Prostate gland (tissue), 2 donors: Measurements from ENCODE around the gene IKZF1.

Experiments
- POLR2A ChIP-seq: fragments of 450-650 bp; IDR thresholded peaks from one replicate; pipeline ENCODE4 v1.6.1; 2016; ENCODE audit warnings: antibody characterized with exemption, mild to moderate bottlenecking
- TF ChIP-seq, protein P1 (sequence below), 4 experiments: fragments of 200-600 bp in 2 of 4; fragments of 450-650 bp in 2 of 4; sonication (generic) in 2 of 4; IDR thresholded peaks; 1 replicate in 3 of 4; 2 replicates in 1 of 4; pipeline ENCODE4 v1.5.1; 2016 to 2019; ENCODE audit warnings: antibody characterized with exemption in 4 of 4, mild to moderate bottlenecking in 2 of 4, moderate library complexity in 2 of 4

DNA sequence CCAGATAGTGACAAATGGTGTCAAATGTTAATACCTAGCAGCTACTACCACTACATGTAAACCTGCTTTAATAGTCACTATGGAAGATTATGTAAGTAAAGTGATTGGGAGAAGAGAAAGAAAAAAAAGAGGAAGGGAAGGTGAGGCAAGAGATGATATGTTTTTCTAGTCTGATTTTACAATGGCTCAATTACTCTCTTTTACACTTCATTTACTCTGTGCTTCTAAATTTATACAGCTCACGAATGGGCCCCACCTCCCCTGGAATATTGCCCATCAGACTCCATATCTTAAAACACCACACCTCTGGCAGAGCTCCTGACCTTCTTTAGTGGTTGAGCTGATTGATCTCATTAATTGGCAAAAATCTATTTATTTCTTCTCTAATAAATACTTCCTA is 28.0 kb upstream of the IKZF1 start:
- TF ChIP-seq, protein P1, sequence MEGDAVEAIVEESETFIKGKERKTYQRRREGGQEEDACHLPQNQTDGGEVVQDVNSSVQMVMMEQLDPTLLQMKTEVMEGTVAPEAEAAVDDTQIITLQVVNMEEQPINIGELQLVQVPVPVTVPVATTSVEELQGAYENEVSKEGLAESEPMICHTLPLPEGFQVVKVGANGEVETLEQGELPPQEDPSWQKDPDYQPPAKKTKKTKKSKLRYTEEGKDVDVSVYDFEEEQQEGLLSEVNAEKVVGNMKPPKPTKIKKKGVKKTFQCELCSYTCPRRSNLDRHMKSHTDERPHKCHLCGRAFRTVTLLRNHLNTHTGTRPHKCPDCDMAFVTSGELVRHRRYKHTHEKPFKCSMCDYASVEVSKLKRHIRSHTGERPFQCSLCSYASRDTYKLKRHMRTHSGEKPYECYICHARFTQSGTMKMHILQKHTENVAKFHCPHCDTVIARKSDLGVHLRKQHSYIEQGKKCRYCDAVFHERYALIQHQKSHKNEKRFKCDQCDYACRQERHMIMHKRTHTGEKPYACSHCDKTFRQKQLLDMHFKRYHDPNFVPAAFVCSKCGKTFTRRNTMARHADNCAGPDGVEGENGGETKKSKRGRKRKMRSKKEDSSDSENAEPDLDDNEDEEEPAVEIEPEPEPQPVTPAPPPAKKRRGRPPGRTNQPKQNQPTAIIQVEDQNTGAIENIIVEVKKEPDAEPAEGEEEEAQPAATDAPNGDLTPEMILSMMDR (IDR thresholded peaks at IDR 0.05) = no peak
- no peak for TF ChIP-seq POLR2A
